ENCODE measurements around the gene CFAP77. TPM values are rescaled to one million over a fixed set of nuclear protein-coding genes. Genes with fewer than 3 reads are reported as not detected.

Gene CFAP77
- total and polyA plus RNA-seq, 7 experiments from 2014 or later, result not detected

- H3K27ac Mint-ChIP-seq, result no peak overlapping the region
- ATAC-seq (no peak), DNase-seq (no peak)
- Histone ChIP-seq H3K4me3 (ENCODE audit: low read length) (no peak overlapping the region), H3K27me3 (ENCODE audit: control insufficient read depth in 2 of 2, insufficient read depth in 2 of 2, low read length in 2 of 2) (no peaks in the 10 kb centered on the region), H3K9me3 (ENCODE audit: control insufficient read depth in 2 of 3, low read length in 3 of 3) (no peaks in the 10 kb centered on the region), H3K27ac (ENCODE audit: low read depth, low read length) (no peak overlapping the region), H3K36me3 (ENCODE audit: control insufficient read depth in 2 of 3, insufficient read depth in 3 of 3, low read length in 3 of 3) (no peaks in the 10 kb centered on the region), H3K4me1 (ENCODE audit: control insufficient read depth in 2 of 2, insufficient read depth in 2 of 2, low read length in 2 of 2) (no peaks in the 10 kb centered on the region)
- no peaks in the 10 kb centered on the region for H3K4me1 Mint-ChIP-seq
- no peaks in the 10 kb centered on the region for H3K36me3 Mint-ChIP-seq
- no peak overlapping the region for H3K4me3 Mint-ChIP-seq
- intact Hi-C loops (cut with micrococcal nuclease), result no loop called here
- CTCF ChIA-PET, result interaction anchor here (1.4 kb wide), 1 partner anchor 10 kb away, joined by 4 read pairs; no protein-coding TSS in a partner anchor
- peaks cover 4 to 21% (median 10%) of the 10 kb centered on the region in 5 donors for H3K27me3 Mint-ChIP-seq
- H3K9me3 Mint-ChIP-seq, result peaks cover 0 to 4% (median 0%) of the 10 kb centered on the region in 11 donors
- POLR2A ChIA-PET, result no interaction called here
These were observed 108.6 kb downstream of the CFAP77 start for GRCh38 chr9:132518626-132519025.

GRCh38 chr9:132519033-132519432 is 109.0 kb downstream of the CFAP77 start:
- intact Hi-C loops (cut with micrococcal nuclease), result no loop called here
- no peaks in the 10 kb centered on the region for H3K36me3 ChIP-seq (ENCODE audit: control insufficient read depth in 2 of 3, insufficient read depth in 3 of 3, low read length in 3 of 3)
- no peaks in the 10 kb centered on the region for H3K4me1 Mint-ChIP-seq
- POLR2A ChIA-PET, result no interaction called here
- no peaks in the 10 kb centered on the region for H3K27me3 ChIP-seq (ENCODE audit: control insufficient read depth in 2 of 2, insufficient read depth in 2 of 2, low read length in 2 of 2)
- no peak overlapping the region for H3K27ac ChIP-seq (ENCODE audit: low read depth, low read length)
- no peak overlapping the region for H3K4me3 ChIP-seq (ENCODE audit: low read length)
- no peaks in the 10 kb centered on the region for H3K4me1 ChIP-seq (ENCODE audit: control insufficient read depth in 2 of 2, insufficient read depth in 2 of 2, low read length in 2 of 2)
- CTCF ChIA-PET, result no interaction called here
- H3K9me3 ChIP-seq (ENCODE audit: control insufficient read depth in 2 of 3, low read length in 3 of 3), result no peaks in the 10 kb centered on the region
- H3K4me3 Mint-ChIP-seq, result no peak overlapping the region
- no peak overlapping the region for H3K27ac Mint-ChIP-seq
- H3K36me3 Mint-ChIP-seq, result no peaks in the 10 kb centered on the region
- H3K27me3 Mint-ChIP-seq, result peaks cover 4 to 20% (median 10%) of the 10 kb centered on the region in 5 donors
- ATAC-seq (no peak), DNase-seq (no peak)
- H3K9me3 Mint-ChIP-seq, result peaks cover 0 to 4% (median 0%) of the 10 kb centered on the region in 11 donors

- Mint-ChIP-seq H3K9me3 (peaks cover 0 to 4% (median 0%) of the 10 kb centered on the region in 11 donors), H3K36me3 (no peaks in the 10 kb centered on the region), H3K4me1 (no peaks in the 10 kb centered on the region), H3K27ac (no peak overlapping the region), H3K4me3 (no peak overlapping the region), H3K27me3 (peaks cover 4 to 21% (median 10%) of the 10 kb centered on the region in 5 donors)
- POLR2A ChIA-PET, result no interaction called here
- Histone ChIP-seq H3K4me3 (ENCODE audit: low read length) (no peak overlapping the region), H3K4me1 (ENCODE audit: control insufficient read depth in 2 of 2, insufficient read depth in 2 of 2, low read length in 2 of 2) (no peaks in the 10 kb centered on the region), H3K36me3 (ENCODE audit: control insufficient read depth in 2 of 3, insufficient read depth in 3 of 3, low read length in 3 of 3) (no peaks in the 10 kb centered on the region), H3K27ac (ENCODE audit: low read depth, low read length) (no peak overlapping the region), H3K27me3 (ENCODE audit: control insufficient read depth in 2 of 2, insufficient read depth in 2 of 2, low read length in 2 of 2) (no peaks in the 10 kb centered on the region), H3K9me3 (ENCODE audit: control insufficient read depth in 2 of 3, low read length in 3 of 3) (no peaks in the 10 kb centered on the region)
- ATAC-seq, result no peak
- DNase-seq, result no peak
- CTCF ChIA-PET, result no interaction called here
- intact Hi-C loops (cut with micrococcal nuclease), result no loop called here
These were observed 110.6 kb downstream of the CFAP77 start for GRCh38 chr9:132520612-132521011.

- Mint-ChIP-seq H3K4me1 (no peaks in the 10 kb centered on the region), H3K9me3 (peaks cover 0 to 2% (median 0%) of the 10 kb centered on the region in 11 donors), H3K27me3 (peaks cover under 1 to 13% (median 5%) of the 10 kb centered on the region in 5 donors), H3K4me3 (no peak overlapping the region), H3K36me3 (no peaks in the 10 kb centered on the region), H3K27ac (no peak overlapping the region)
- no peak overlapping the region for H3K4me3 ChIP-seq (ENCODE audit: low read length)
- H3K4me1 ChIP-seq (ENCODE audit: control insufficient read depth in 2 of 2, insufficient read depth in 2 of 2, low read length in 2 of 2), result no peaks in the 10 kb centered on the region
- DNase-seq (no peak), ATAC-seq (no peak)
- H3K36me3 ChIP-seq (ENCODE audit: control insufficient read depth in 2 of 3, insufficient read depth in 3 of 3, low read length in 3 of 3), result no peaks in the 10 kb centered on the region
- H3K27me3 ChIP-seq (ENCODE audit: control insufficient read depth in 2 of 2, insufficient read depth in 2 of 2, low read length in 2 of 2), result no peaks in the 10 kb centered on the region
- no peak overlapping the region for H3K27ac ChIP-seq (ENCODE audit: low read depth, low read length)
- intact Hi-C loops (cut with micrococcal nuclease), result no loop called here
- POLR2A ChIA-PET, result no interaction called here
- CTCF ChIA-PET, result interaction anchor here (0.7 kb wide), 2 partner anchors 356 to 1898 kb away, joined by 4 read pairs; no protein-coding TSS in a partner anchor
- no peaks in the 10 kb centered on the region for H3K9me3 ChIP-seq (ENCODE audit: control insufficient read depth in 2 of 3, low read length in 3 of 3)
These were observed 115.5 kb downstream of the CFAP77 start for GRCh38 chr9:132525308-132526023.

- Mint-ChIP-seq H3K27me3 (peaks cover 6 to 27% (median 18%) of the 10 kb centered on the region in 5 donors), H3K4me1 (peaks cover 0 to 2% (median 0%) of the 10 kb centered on the region in 7 donors), H3K27ac (no peak overlapping the region), H3K9me3 (peaks cover 0 to 30% (median 5%) of the 10 kb centered on the region in 11 donors), H3K36me3 (peaks cover 0 to 4% (median 0%) of the 10 kb centered on the region in 5 donors), H3K4me3 (no peak overlapping the region)
- DNase-seq, result no peak
- Histone ChIP-seq H3K27me3 (ENCODE audit: control insufficient read depth in 2 of 2, insufficient read depth in 2 of 2, low read length in 2 of 2) (peaks cover 0 to 2% of the 10 kb centered on the region in 2 donors), H3K4me1 (ENCODE audit: control insufficient read depth in 2 of 2, insufficient read depth in 2 of 2, low read length in 2 of 2) (no peaks in the 10 kb centered on the region), H3K4me3 (ENCODE audit: low read length) (no peak overlapping the region), H3K9me3 (ENCODE audit: control insufficient read depth in 2 of 3, low read length in 3 of 3) (no peaks in the 10 kb centered on the region), H3K27ac (ENCODE audit: low read depth, low read length) (no peak overlapping the region), H3K36me3 (ENCODE audit: control insufficient read depth in 2 of 3, insufficient read depth in 3 of 3, low read length in 3 of 3) (no peaks in the 10 kb centered on the region)
- ChIA-PET POLR2A (no interaction called here), CTCF (no interaction called here)
- no peak for ATAC-seq
- intact Hi-C loops (cut with micrococcal nuclease), result no loop called here
These were observed 121.2 kb downstream of the CFAP77 start for GRCh38 chr9:132531195-132531594.

- H3K4me1 Mint-ChIP-seq, result peaks cover 0 to 2% (median 0%) of the 10 kb centered on the region in 7 donors
- peaks cover 0 to 30% (median 5%) of the 10 kb centered on the region in 11 donors for H3K9me3 Mint-ChIP-seq
- peaks cover 6 to 27% (median 18%) of the 10 kb centered on the region in 5 donors for H3K27me3 Mint-ChIP-seq
- intact Hi-C loops (cut with micrococcal nuclease), result no loop called here
- CTCF ChIA-PET, result interaction anchor here (0.7 kb wide), 1 partner anchor 22 kb away, joined by 3 read pairs; no protein-coding TSS in a partner anchor
- no peak for ATAC-seq
- POLR2A ChIA-PET, result no interaction called here
- peaks cover 0 to 3% (median 0%) of the 10 kb centered on the region in 3 experiments for H3K9me3 ChIP-seq (ENCODE audit: control insufficient read depth in 2 of 3, low read length in 3 of 3)
- no peak overlapping the region for H3K4me3 Mint-ChIP-seq
- H3K4me1 ChIP-seq (ENCODE audit: control insufficient read depth in 2 of 2, insufficient read depth in 2 of 2, low read length in 2 of 2), result no peaks in the 10 kb centered on the region
- H3K27ac ChIP-seq (ENCODE audit: low read depth, low read length), result no peak overlapping the region
- no peak overlapping the region for H3K27ac Mint-ChIP-seq
- peaks cover 0 to 4% (median 0%) of the 10 kb centered on the region in 5 donors for H3K36me3 Mint-ChIP-seq
- no peak overlapping the region for H3K4me3 ChIP-seq (ENCODE audit: low read length)
- DNase-seq, result no peak
- peaks cover 0 to 2% of the 10 kb centered on the region in 2 donors for H3K27me3 ChIP-seq (ENCODE audit: control insufficient read depth in 2 of 2, insufficient read depth in 2 of 2, low read length in 2 of 2)
- H3K36me3 ChIP-seq (ENCODE audit: control insufficient read depth in 2 of 3, insufficient read depth in 3 of 3, low read length in 3 of 3), result no peaks in the 10 kb centered on the region
These were observed 121.9 kb downstream of the CFAP77 start for GRCh38 chr9:132531710-132532570.

All from naive thymus-derived CD4-positive, alpha-beta T cell (primary cell).